SHP77 (cell line): ENCODE data around the gene MT3.
A peak's percentile ranks its signal among the peaks of the same experiment; 100 is the strongest.

ENCODE experiments used
- DNase-seq, 2 experiments: peaks; one replicate each; lab custom pipeline; 2025; lab: John Stamatoyannopoulos, UW

MT3 gene

GRCh38 chr16:56589141-56590039 is at the start of gene MT3:
TSS of gene MT3 (plus strand) at chr16:56589528. CDS start at chr16:56589591, 63 bp downstream.
- no peak for DNase-seq

GRCh38 chr16:56539656-56540055 is 49.7 kb upstream of the MT3 start:
- DNase-seq, result no peak

DNA sequence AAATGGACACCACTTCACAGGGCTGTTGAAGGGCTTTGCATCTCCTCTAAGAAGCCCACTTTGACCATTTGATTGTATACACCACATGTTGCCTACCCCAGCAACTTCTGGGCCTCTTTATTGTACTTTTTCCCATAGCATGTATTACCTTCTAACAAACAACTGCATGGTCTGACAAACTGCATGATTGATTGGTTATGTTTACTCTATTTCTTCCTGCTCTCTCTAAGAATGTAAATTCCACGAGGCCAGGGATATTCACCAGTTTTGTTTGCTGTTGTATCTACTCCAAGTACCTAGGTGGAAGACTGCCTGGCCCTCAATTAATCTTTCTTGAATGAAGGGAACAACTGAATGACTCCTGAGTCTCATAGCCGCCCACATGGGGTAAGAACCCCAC is 47.3 kb upstream of the MT3 start:
- no peak for DNase-seq

- DNase-seq, result peak in 1 of 2 experiments; percentile 54
These were observed 42.0 kb upstream of the MT3 start for GRCh38 chr16:56547120-56547948.

GRCh38 chr16:56547949-56548567 is 41.3 kb upstream of the MT3 start:
- no peak for DNase-seq

DNA sequence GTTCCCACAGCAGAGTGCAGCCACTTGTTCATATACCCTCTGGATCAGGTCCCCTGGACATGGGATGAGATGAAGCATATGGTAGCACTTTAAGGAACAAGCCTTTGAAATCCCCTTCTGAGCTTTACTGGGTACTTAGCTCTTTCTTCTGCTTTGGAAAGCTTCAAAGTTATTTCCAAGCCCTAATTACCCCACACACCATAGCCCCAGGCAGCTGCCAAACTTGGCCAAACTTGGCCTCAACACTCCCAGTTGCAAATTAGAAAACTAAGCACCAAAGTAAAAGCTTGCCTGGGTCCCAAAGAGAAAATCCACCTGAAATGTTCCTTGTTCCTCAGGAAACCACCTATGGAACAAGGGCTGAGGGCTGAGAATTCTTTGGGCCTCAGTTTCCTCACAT is 40.2 kb upstream of the MT3 start:
- no peak for DNase-seq

- DNase-seq, result no peak
These were observed 39.5 kb upstream of the MT3 start for GRCh38 chr16:56549744-56550385.

DNA sequence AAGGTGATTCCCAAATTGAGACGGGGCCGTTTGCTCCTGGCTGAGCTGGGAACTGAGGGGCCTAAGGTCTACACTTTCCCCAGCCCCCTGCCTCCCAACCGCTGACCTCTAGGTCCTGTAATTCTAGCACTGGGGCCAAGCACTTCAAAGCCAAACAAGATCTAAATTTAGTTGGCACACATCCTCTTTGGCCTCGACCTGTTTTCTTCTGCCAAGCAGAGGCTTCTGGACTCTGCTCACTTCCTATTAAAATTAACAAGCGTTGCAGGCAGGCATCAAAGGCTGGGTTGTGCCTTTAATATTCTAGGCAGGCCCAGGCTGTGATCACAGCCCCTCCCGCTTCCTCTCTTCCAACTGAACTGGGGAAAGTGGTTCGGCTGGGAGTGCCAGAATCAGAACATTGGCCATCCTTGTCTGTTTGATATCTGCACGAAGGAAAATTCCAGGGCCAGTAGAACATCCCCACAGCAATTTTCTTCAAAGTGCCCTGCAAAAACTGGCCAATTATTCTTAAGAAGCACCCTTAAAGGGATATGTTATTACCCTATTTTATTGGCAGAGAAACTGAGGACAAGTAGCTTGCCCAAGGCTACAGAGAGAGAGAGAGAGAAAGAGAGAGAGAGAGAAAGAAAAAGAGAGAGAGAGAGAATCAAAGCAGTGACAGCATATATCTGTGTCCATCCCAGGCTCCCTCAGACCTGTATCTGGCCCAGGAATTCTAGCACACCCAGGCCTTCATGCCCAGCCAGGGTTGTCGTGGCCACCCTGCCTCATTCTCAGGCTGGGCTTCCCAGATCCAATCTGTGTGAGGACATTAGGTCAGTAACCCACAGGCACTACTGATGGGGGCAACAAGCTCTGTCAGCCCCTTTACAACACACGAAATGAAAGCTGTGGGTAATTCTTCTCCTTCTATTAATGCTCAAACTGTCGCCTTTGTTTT is 37.3 kb upstream of the MT3 start:
- no peak for DNase-seq

DNA sequence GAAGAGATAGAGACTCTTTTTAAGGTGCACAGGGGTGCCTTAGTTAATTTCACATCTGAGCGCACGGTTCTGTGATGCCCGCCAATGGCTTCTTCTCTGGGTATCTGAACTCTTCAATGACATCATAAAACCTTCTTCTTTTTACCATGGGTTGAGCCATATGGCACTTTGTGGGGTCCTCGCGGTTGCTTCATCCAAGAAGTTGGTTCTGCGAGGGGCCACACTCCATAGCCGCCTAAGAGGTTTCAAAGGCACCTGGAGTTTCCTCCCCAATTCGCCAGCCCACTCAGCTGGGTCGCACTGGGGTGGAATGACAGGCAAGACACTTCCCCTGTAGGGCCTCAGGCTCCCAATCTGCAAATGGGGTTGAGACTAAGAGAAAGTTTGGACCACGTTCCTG is 34.9 kb upstream of the MT3 start:
- DNase-seq, result no peak

- DNase-seq, result peak in 1 of 2 experiments; percentile 35
These were observed 31.1 kb upstream of the MT3 start for GRCh38 chr16:56558024-56558747.

- no peak for DNase-seq
These were observed 30.2 kb upstream of the MT3 start for GRCh38 chr16:56559109-56559508.

- no peak for DNase-seq
These were observed 28.9 kb upstream of the MT3 start for GRCh38 chr16:56560447-56560846.

- DNase-seq, result no peak
These were observed 28.2 kb upstream of the MT3 start for GRCh38 chr16:56561126-56561525.

GRCh38 chr16:56564793-56565477 is 24.4 kb upstream of the MT3 start, which contains the start of gene MT4:
TSS of gene MT4 (plus strand) at chr16:56565073. CDS start at chr16:56565129, 56 bp downstream.
- DNase-seq, result no peak

- DNase-seq, result no peak
These were observed 19.4 kb upstream of the MT3 start for GRCh38 chr16:56569971-56570370.

DNA sequence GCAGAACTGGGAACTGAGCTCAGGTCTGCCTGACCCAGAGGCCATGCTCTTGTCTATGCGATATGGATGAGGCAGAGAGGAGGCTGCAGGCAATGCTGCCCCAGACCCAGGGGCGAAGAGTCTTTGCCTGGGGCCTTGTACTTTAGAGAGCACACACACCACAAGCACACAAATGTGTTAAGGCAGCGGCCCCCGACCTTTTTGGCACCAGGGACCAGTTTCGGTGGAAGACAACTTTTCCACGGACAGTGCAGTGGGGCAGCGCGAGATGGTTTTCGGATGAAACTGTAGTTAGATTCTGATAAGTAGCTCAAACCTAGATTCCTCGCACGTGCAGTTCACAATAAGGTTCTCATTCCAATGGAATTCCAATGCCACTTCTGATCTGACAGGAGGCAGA is 17.8 kb upstream of the MT3 start:
- no peak for DNase-seq

- DNase-seq, result no peak
These were observed 14.7 kb upstream of the MT3 start for GRCh38 chr16:56574625-56575024.

- peak; percentile 31 to 54 for DNase-seq
These were observed 12.6 kb upstream of the MT3 start for GRCh38 chr16:56576585-56577299.

DNA sequence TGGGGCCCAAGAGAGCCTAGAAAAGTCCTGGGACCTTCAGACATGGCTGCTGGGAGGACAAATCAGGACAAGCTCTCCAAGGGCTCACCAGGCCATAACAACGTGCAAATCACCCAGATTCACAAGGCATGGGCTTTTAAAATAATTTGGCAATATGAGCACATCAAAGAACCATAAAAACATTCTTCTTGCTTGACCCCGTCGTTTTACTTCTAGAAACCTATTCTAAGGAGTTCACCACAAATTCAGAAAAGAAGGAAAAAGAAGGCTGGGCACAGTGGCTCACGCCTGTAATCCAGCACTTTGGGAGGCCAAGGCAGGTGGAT is 12.1 kb upstream of the MT3 start:
- no peak for DNase-seq
